ENCODE results near the gene HADHA. TPM values are rescaled to one million over a fixed set of nuclear protein-coding genes. Genes with fewer than 3 reads are reported as not detected.
A peak's percentile ranks its signal among the peaks of the same experiment; 100 is the strongest.

Gene HADHA
- total RNA-seq, result 96.7 and 104 TPM in 2 replicates
- 126 TPM for total RNA-seq (2013)
- 28.6 and 29.8 TPM in 2 replicates for polyA plus RNA-seq
- 57.0 and 60.2 TPM in 2 replicates for polyA minus RNA-seq

GRCh38 chr2:26244309-26245230 is at the start of gene HADHA, which contains the start of gene HADHB:
Gene HADHA, minus strand, starts transcription at chr2:26244632. Its CDS starts 36 bp downstream, at chr2:26244596.
Gene HADHB, plus strand, starts transcription at chr2:26244939. Its CDS starts 9,316 bp downstream, at chr2:26254255.
- ATAC-seq (ENCODE audit: low read depth) (peak; percentile 85), DNase-seq (peak; percentile 96)
- H4K20me1 ChIP-seq (ENCODE audit: control insufficient read depth, insufficient read depth, low read length, poor library complexity, severe bottlenecking), result peaks cover 25% of the 10 kb centered on the region
- no peaks in the 10 kb centered on the region for H3K9me3 ChIP-seq (ENCODE audit: control extremely low read depth in 1 of 3, control insufficient read depth in 2 of 3, insufficient read depth in 1 of 3, low read length in 2 of 3)
- Mint-ChIP-seq H3K4me3 (peak within 1 kb of the TSS; percentile 100), H3K9me3 (ENCODE audit: insufficient read depth) (no peaks in the 10 kb centered on the region), H3K27ac (peak within 1 kb of the TSS; percentile 100), H3K27me3 (no peaks in the 10 kb centered on the region), H3K4me1 (peaks cover 62% of the 10 kb centered on the region)
- no peaks in the 10 kb centered on the region for H3K27me3 ChIP-seq (replicated peaks in 1 of 4; ENCODE audit: control extremely low read depth in 1 of 4, control insufficient read depth in 3 of 4, insufficient read depth in 4 of 4, low read length in 3 of 4)
- H3K79me2 ChIP-seq (ENCODE audit: control insufficient read depth, insufficient read depth, low read length), result peaks cover 97% of the 10 kb centered on the region
- peak within 1 kb of the TSS; percentile 68 to 100 (median 92) for H3K4me3 ChIP-seq (ENCODE audit: control extremely low read depth in 1 of 5, extremely low read depth in 1 of 5, insufficient read depth in 1 of 5, low read depth in 2 of 5, low read length in 4 of 5)
- H3K27ac ChIP-seq (ENCODE audit: low read length in 2 of 2), result peak within 1 kb of the TSS; percentile 93 to 99
- H2AFZ ChIP-seq (ENCODE audit: insufficient read depth, low read depth, low read length, poor library complexity, severe bottlenecking), result peak within 1 kb of the TSS; percentile 100
- H3K4me1 ChIP-seq (ENCODE audit: control insufficient read depth in 2 of 2, insufficient read depth in 2 of 2, low read length in 2 of 2), result peaks cover 32 to 43% of the 10 kb centered on the region in 2 donors
- POLR2A ChIA-PET, result interaction anchor here (0.6 to 2.0 kb wide), 4 partner anchors 14 to 211 kb away, joined by 4 to 9 read pairs (median 6); partner anchors contain the start of genes ADGRF3, RAB10 and SELENOI
- whole genome bisulfite sequencing (ENCODE audit: insufficient coverage), result under 1% methylated on average over 54 of the region's 63 CpGs
- H3K36me3 ChIP-seq (replicated peaks in 1 of 2; ENCODE audit: control extremely low read depth in 1 of 2, control insufficient read depth in 1 of 2, extremely low read depth in 1 of 2, insufficient read depth in 2 of 2, low read length in 1 of 2), result no peaks in the 10 kb centered on the region
- intact Hi-C loops (cut with micrococcal nuclease), result loop anchor here (1.0 to 2.0 kb wide), 5 partner anchors 55 to 262 kb away; partner anchors contain the start of genes KIF3C and RAB10
- CTCF ChIA-PET, result interaction anchor here (0.6 to 2.1 kb wide), 6 partner anchors 14 to 253 kb away, joined by 3 to 8 read pairs (median 4); partner anchors contain the start of gene RAB10
- H3K4me2 ChIP-seq (replicated peaks; ENCODE audit: low read depth, low read length, poor library complexity, severe bottlenecking), result peak within 1 kb of the TSS; percentile 91
- peak within 1 kb of the TSS; percentile 98 for H3K9ac ChIP-seq (ENCODE audit: low read length)
- TF ChIP-seq EZH2 (IDR thresholded peaks at IDR 0.05; ENCODE audit: borderline replicate concordance, insufficient read depth, low read depth, low read length, poor library complexity, severe bottlenecking) (no peak), CTCF (IDR thresholded peaks at IDR 0.05) (no peak)
